Testis (tissue), 2 donors: ENCODE data around the gene KIF14.

Experiments used
- CTCF ChIP-seq, 3 experiments: fragments of 450-650 bp in 2 of 3; fragments of 200-600 bp in 1 of 3; sonication (generic) in 1 of 3; IDR thresholded peaks; one replicate each; pipeline ENCODE4 v1.5.1; 2016 to 2019; ENCODE audit warnings: antibody characterized with exemption in 3 of 3, mild to moderate bottlenecking in 2 of 3, moderate library complexity in 1 of 3
- POLR2A ChIP-seq: fragments of 450-650 bp; IDR thresholded peaks from one replicate; pipeline ENCODE4 v1.6.1; 2017; ENCODE audit warnings: antibody characterized with exemption, mild to moderate bottlenecking, moderate library complexity

DNA sequence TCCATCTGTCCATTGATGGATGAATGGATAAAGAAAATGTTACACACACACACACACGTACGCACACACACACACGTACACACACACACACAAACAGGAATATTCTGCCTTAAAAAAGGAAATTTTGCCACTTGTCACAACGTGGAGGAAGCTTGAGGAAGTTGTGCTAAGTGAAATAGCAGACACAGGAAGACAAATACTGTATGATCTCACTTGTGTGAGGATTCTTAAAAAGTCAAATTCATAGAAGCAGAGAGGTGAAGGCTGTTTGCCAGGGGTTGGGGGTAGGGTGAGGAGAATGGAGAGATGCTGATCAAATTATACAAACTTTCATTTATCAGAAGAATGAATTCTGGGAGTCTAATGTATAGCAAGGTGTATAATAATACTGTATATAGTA, 73.2 kb downstream of the KIF14 start:
- TF ChIP-seq CTCF (IDR thresholded peaks at IDR 0.05), result no peak
- TF ChIP-seq POLR2A, result no peak
